Measurements from ENCODE around the gene ERBB4. TPM values are rescaled to one million over a fixed set of nuclear protein-coding genes. Genes with fewer than 3 reads are reported as not detected.

The ERBB4 gene
- total and polyA plus RNA-seq, 7 donors: 0.07 to 7.5 (median 2.0) TPM

- intact Hi-C loops (cut with DNase I): no loop called here
- ATAC-seq (no peak), DNase-seq (no peak)
- no peaks in the 10 kb centered on the region for H3K4me1 ChIP-seq
- TF ChIP-seq, protein P1, sequence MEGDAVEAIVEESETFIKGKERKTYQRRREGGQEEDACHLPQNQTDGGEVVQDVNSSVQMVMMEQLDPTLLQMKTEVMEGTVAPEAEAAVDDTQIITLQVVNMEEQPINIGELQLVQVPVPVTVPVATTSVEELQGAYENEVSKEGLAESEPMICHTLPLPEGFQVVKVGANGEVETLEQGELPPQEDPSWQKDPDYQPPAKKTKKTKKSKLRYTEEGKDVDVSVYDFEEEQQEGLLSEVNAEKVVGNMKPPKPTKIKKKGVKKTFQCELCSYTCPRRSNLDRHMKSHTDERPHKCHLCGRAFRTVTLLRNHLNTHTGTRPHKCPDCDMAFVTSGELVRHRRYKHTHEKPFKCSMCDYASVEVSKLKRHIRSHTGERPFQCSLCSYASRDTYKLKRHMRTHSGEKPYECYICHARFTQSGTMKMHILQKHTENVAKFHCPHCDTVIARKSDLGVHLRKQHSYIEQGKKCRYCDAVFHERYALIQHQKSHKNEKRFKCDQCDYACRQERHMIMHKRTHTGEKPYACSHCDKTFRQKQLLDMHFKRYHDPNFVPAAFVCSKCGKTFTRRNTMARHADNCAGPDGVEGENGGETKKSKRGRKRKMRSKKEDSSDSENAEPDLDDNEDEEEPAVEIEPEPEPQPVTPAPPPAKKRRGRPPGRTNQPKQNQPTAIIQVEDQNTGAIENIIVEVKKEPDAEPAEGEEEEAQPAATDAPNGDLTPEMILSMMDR (IDR thresholded peaks at IDR 0.05): no peak
- no peak overlapping the region for H3K27ac ChIP-seq
- no peaks in the 10 kb centered on the region for H3K27me3 ChIP-seq (ENCODE audit: insufficient read depth in 3 of 3, low read length in 2 of 3)
- no peaks in the 10 kb centered on the region for H3K9me3 ChIP-seq
- H3K4me3 ChIP-seq: no peak overlapping the region
- no peaks in the 10 kb centered on the region for H3K36me3 ChIP-seq (ENCODE audit: insufficient read depth in 1 of 2, low read depth in 1 of 2)
- 35 to 39% (median 36%) methylated on average over 3 of the region's 3 CpGs for WGBS, 3 donors
Observed at GRCh38 chr2:212173756-212174510, 364.7 kb downstream of the ERBB4 start.

- no peaks in the 10 kb centered on the region for H3K4me1 ChIP-seq
- ATAC-seq (no peak), DNase-seq (no peak)
- no peaks in the 10 kb centered on the region for H3K9me3 ChIP-seq
- WGBS, 3 donors: 68 to 71% (median 71%) methylated on average over 1 of the region's 1 CpG
- no peaks in the 10 kb centered on the region for H3K36me3 ChIP-seq (ENCODE audit: insufficient read depth in 1 of 2, low read depth in 1 of 2)
- H3K27me3 ChIP-seq (ENCODE audit: insufficient read depth in 3 of 3, low read length in 2 of 3): no peaks in the 10 kb centered on the region
- no peak overlapping the region for H3K4me3 ChIP-seq
- TF ChIP-seq, protein P1 (IDR thresholded peaks at IDR 0.05): no peak
- no peak overlapping the region for H3K27ac ChIP-seq
- intact Hi-C loops (cut with DNase I): no loop called here
Observed at GRCh38 chr2:212173331-212173730, 365.3 kb downstream of the ERBB4 start.

DNA sequence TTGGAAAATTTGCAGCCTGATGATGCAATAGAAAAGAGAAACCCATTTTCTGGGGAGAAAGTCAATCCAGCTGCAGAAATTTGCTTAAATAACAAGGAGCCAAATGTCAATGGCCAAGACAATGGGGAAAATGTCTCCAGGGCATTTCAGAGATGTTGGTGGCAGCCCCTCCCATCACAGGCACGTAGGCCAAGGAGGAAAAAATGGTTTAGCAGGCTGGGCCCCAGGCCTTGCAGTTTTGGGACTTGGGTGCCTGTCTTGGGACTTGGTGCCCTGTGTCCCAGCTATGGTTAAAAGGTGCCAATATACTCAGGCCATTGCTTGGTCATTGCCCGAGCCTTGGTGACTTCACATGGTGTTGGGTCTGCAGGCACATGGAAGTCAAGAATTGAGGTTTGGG is 368.2 kb downstream of the ERBB4 start:
- intact Hi-C loops (cut with DNase I): no loop called here
- WGBS, 3 donors: 64 to 76% (median 67%) methylated on average over 2 of the region's 2 CpGs

GRCh38 chr2:212158081-212158480 is 380.5 kb downstream of the ERBB4 start:
- Histone ChIP-seq H3K36me3 (ENCODE audit: insufficient read depth in 1 of 2, low read depth in 1 of 2) (no peaks in the 10 kb centered on the region), H3K27me3 (ENCODE audit: insufficient read depth in 3 of 3, low read length in 2 of 3) (no peaks in the 10 kb centered on the region), H3K4me1 (no peaks in the 10 kb centered on the region), H3K4me3 (no peak overlapping the region), H3K9me3 (no peaks in the 10 kb centered on the region), H3K27ac (no peak overlapping the region)
- intact Hi-C loops (cut with DNase I): no loop called here
- TF ChIP-seq, protein P1 (IDR thresholded peaks at IDR 0.05): no peak
- DNase-seq: no peak
- ATAC-seq: no peak
- 63 to 82% (median 73%) methylated on average over 1 of the region's 1 CpG for WGBS, 3 donors

More for the DNA sequence above, 368.2 kb downstream of the ERBB4 start:
- TF ChIP-seq, protein P1 (IDR thresholded peaks at IDR 0.05): no peak
- ATAC-seq (no peak), DNase-seq (no peak)
- Histone ChIP-seq H3K4me1 (no peaks in the 10 kb centered on the region), H3K36me3 (ENCODE audit: insufficient read depth in 1 of 2, low read depth in 1 of 2) (no peaks in the 10 kb centered on the region), H3K9me3 (no peaks in the 10 kb centered on the region), H3K27me3 (ENCODE audit: insufficient read depth in 3 of 3, low read length in 2 of 3) (no peaks in the 10 kb centered on the region), H3K27ac (no peak overlapping the region), H3K4me3 (no peak overlapping the region)

- no peaks in the 10 kb centered on the region for H3K27me3 ChIP-seq (ENCODE audit: insufficient read depth in 3 of 3, low read length in 2 of 3)
- H3K9me3 ChIP-seq: no peaks in the 10 kb centered on the region
- ATAC-seq (no peak), DNase-seq (no peak)
- TF ChIP-seq, protein P1 (IDR thresholded peaks at IDR 0.05): no peak
- intact Hi-C loops (cut with DNase I): no loop called here
- no peak overlapping the region for H3K4me3 ChIP-seq
- no peaks in the 10 kb centered on the region for H3K36me3 ChIP-seq (ENCODE audit: insufficient read depth in 1 of 2, low read depth in 1 of 2)
- H3K4me1 ChIP-seq: no peaks in the 10 kb centered on the region
- no peak overlapping the region for H3K27ac ChIP-seq
- 31 to 41% (median 34%) methylated on average over 1 of the region's 1 CpG for WGBS, 3 donors
Observed at GRCh38 chr2:212157012-212157411, 381.6 kb downstream of the ERBB4 start.
